DND-41 (cell line): ENCODE results near the gene GPATCH2.

Experiments
- CTCF ChIP-seq: IDR thresholded peaks from 2 replicates; pipeline ENCODE4 v1.5.1; 2012; ENCODE audit warnings: borderline replicate concordance, low read length, moderate library complexity, mild to moderate bottlenecking; ENCODE audit not compliant: poor library complexity, severe bottlenecking; ENCODE audit errors: extremely low read depth
- EZH2 ChIP-seq: IDR thresholded peaks from 3 replicates; pipeline ENCODE4 v1.6.1; 2012; ENCODE audit warnings: borderline replicate concordance, low read depth, mild to moderate bottlenecking, moderate library complexity, low read length, inconsistent platforms; ENCODE audit not compliant: severe bottlenecking

GRCh38 chr1:217437376-217437775, 193.5 kb downstream of the GPATCH2 start:
- no peak for TF ChIP-seq EZH2
- no peak for TF ChIP-seq CTCF
